GM21825 (cell line): ENCODE data around the gene TP73.
A peak's percentile ranks its signal among the peaks of the same experiment; 100 is the strongest.

Source experiments
- ATAC-seq: cut with Tn5 transposase; IDR thresholded peaks from one replicate; pipeline ENCODE4 v1.9.1; 2021; ENCODE audit warnings: mild to moderate bottlenecking, moderate library complexity; ENCODE audit not compliant: unreplicated experiment

The TP73 gene

GRCh38 chr1:3759164-3759563, 106.8 kb downstream of the TP73 start:
- no peak for ATAC-seq

- no peak for ATAC-seq
These were observed 107.5 kb downstream of the TP73 start for GRCh38 chr1:3759796-3760195.

GRCh38 chr1:3761296-3762010, 109.1 kb downstream of the TP73 start:
- no peak for ATAC-seq

- no peak for ATAC-seq
These were observed 110.0 kb downstream of the TP73 start for GRCh38 chr1:3762151-3762872.

GRCh38 chr1:3762873-3763228, 110.5 kb downstream of the TP73 start:
- ATAC-seq, result no peak

GRCh38 chr1:3763351-3764125, 111.2 kb downstream of the TP73 start:
- ATAC-seq, result no peak

- ATAC-seq, result no peak
These were observed 115.1 kb downstream of the TP73 start for GRCh38 chr1:3767328-3767925.

GRCh38 chr1:3768811-3769390, 116.6 kb downstream of the TP73 start:
- ATAC-seq, result no peak

- no peak for ATAC-seq
These were observed 117.9 kb downstream of the TP73 start for GRCh38 chr1:3770047-3770765.

GRCh38 chr1:3771108-3772026, 119.1 kb downstream of the TP73 start:
- ATAC-seq, result no peak

GRCh38 chr1:3772027-3772714, 119.9 kb downstream of the TP73 start:
- ATAC-seq, result peak; percentile 53

GRCh38 chr1:3772715-3773571, 120.6 kb downstream of the TP73 start, which contains the start of gene SMIM1:
Gene SMIM1 (plus strand): TSS chr1:3772749. CDS start chr1:3775374, 2,625 bp downstream.
- peak; percentile 20 for ATAC-seq

GRCh38 chr1:3773572-3774275, 121.4 kb downstream of the TP73 start:
- ATAC-seq, result no peak

GRCh38 chr1:3774276-3774945, 122.1 kb downstream of the TP73 start:
- ATAC-seq, result no peak

GRCh38 chr1:3774946-3775489, 122.7 kb downstream of the TP73 start:
- ATAC-seq, result no peak
